Progenitor cell of endocrine pancreas (in vitro differentiated cells): ENCODE results near the gene CXADR. TPM values are rescaled to one million over a fixed set of nuclear protein-coding genes. Genes with fewer than 3 reads are reported as not detected.

ENCODE experiments used
- DNase-seq: peaks from one replicate; pipeline ENCODE4 v3.0.0; 2021; ENCODE audit warnings: low spot score; ENCODE audit not compliant: unreplicated experiment
- H3K27ac Mint-ChIP-seq: 2 replicates; pipeline ENCODE4 v1.8.0; 2021; ENCODE audit warnings: mild to moderate bottlenecking, moderate library complexity, mixed read lengths
- H3K27me3 Mint-ChIP-seq: 2 replicates; pipeline ENCODE4 v1.8.0; 2021; ENCODE audit warnings: mixed read lengths
- H3K36me3 Mint-ChIP-seq: 2 replicates; pipeline ENCODE4 v1.8.0; 2022; ENCODE audit warnings: mixed read lengths; ENCODE audit not compliant: insufficient read depth
- H3K4me1 Mint-ChIP-seq: 2 replicates; pipeline ENCODE4 v1.8.0; 2021; ENCODE audit warnings: low read depth, mixed read lengths
- H3K4me3 Mint-ChIP-seq: 2 replicates; pipeline ENCODE4 v1.8.0; 2021; ENCODE audit warnings: low read depth, mild to moderate bottlenecking, moderate library complexity, mixed read lengths
- H3K9me3 Mint-ChIP-seq: 2 replicates; pipeline ENCODE4 v1.8.0; 2021; ENCODE audit warnings: low read depth, mixed read lengths
- CTCF ChIP-seq: fragments of 200-600 bp; sonication (generic); IDR thresholded peaks from one replicate; pipeline ENCODE4 v1.5.0; 2021; ENCODE audit warnings: antibody characterized with exemption, mild to moderate bottlenecking; ENCODE audit not compliant: unreplicated experiment
- total RNA-seq: library from RNA; stranded (reverse); gene quantifications from 2 replicates; pipeline ENCODE4 v1.2.1, GENCODE V29; 2021

The CXADR gene
- total RNA-seq, 1 donor from 2014 or later, result 65.9 TPM

DNA sequence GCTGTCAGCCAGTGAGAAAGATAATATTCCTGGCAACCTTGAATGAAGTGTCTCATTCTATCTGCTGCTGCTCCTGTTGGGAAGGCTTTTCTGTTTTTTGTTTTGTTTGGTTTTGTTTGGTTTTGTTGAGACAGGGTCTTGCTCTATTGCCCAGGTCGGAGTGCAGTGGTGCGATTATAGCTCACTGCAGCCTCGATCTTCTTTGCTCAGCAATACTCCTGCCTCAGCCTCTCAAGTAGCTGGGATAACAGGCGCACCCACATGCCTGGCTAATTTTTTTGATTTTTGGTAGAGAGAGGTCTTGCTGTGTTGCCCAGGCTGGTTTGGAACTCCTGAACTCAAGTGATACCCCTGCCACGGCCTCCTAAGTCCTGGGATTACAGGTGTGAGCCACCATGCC, 62.2 kb downstream of the CXADR start:
- no peak for DNase-seq
- Mint-ChIP-seq H3K9me3 (no peaks in the 10 kb centered on the region), H3K4me1 (peaks cover 13% of the 10 kb centered on the region), H3K36me3 (peaks cover 5% of the 10 kb centered on the region), H3K27ac (no peak overlapping the region), H3K27me3 (no peaks in the 10 kb centered on the region), H3K4me3 (no peak overlapping the region)
- no peak for TF ChIP-seq CTCF

- H3K4me3 Mint-ChIP-seq, result no peak overlapping the region
- TF ChIP-seq CTCF, result no peak
- peaks cover 5% of the 10 kb centered on the region for H3K36me3 Mint-ChIP-seq
- no peak for DNase-seq
- H3K9me3 Mint-ChIP-seq, result no peaks in the 10 kb centered on the region
- H3K27ac Mint-ChIP-seq, result no peak overlapping the region
- peaks cover 13% of the 10 kb centered on the region for H3K4me1 Mint-ChIP-seq
- no peaks in the 10 kb centered on the region for H3K27me3 Mint-ChIP-seq
These were observed 63.4 kb downstream of the CXADR start for GRCh38 chr21:17576080-17576835.

GRCh38 chr21:17577701-17578100, 64.9 kb downstream of the CXADR start:
- Mint-ChIP-seq H3K27me3 (no peaks in the 10 kb centered on the region), H3K36me3 (peaks cover 7% of the 10 kb centered on the region), H3K4me3 (no peak overlapping the region), H3K9me3 (no peaks in the 10 kb centered on the region), H3K4me1 (peaks cover 15% of the 10 kb centered on the region), H3K27ac (no peak overlapping the region)
- TF ChIP-seq CTCF, result no peak
- DNase-seq, result no peak

GRCh38 chr21:17578162-17578561, 65.3 kb downstream of the CXADR start:
- H3K27me3 Mint-ChIP-seq, result no peaks in the 10 kb centered on the region
- peaks cover 15% of the 10 kb centered on the region for H3K4me1 Mint-ChIP-seq
- no peaks in the 10 kb centered on the region for H3K9me3 Mint-ChIP-seq
- no peak overlapping the region for H3K4me3 Mint-ChIP-seq
- no peak for DNase-seq
- H3K27ac Mint-ChIP-seq, result no peak overlapping the region
- TF ChIP-seq CTCF, result no peak
- H3K36me3 Mint-ChIP-seq, result peaks cover 7% of the 10 kb centered on the region

DNA sequence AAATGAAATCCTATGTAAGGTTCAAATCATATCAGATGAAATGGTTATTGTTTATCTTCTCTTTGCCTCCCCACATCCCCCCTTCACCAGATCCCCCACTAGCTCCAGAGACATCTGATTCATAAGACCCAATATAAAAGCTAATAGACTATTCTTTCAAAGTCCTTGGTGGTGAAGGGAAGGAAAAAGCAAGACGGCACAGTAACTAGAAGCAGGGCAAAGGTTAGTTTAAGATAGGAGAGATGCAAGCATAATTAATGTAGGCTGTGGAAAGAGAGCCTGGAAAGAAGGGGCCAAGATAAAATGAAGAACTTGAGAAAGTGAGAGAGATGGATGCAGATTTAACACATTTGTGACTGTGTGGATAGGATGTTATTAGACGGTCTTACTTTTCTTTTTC, 66.0 kb downstream of the CXADR start:
- TF ChIP-seq CTCF, result no peak

More for the DNA sequence above, 66.0 kb downstream of the CXADR start:
- no peak overlapping the region for H3K4me3 Mint-ChIP-seq
- H3K4me1 Mint-ChIP-seq, result peaks cover 15% of the 10 kb centered on the region
- H3K9me3 Mint-ChIP-seq, result no peaks in the 10 kb centered on the region
- H3K27me3 Mint-ChIP-seq, result no peaks in the 10 kb centered on the region
- H3K36me3 Mint-ChIP-seq, result peaks cover 7% of the 10 kb centered on the region
- DNase-seq, result no peak
- H3K27ac Mint-ChIP-seq, result no peak overlapping the region
